NCI-H128 (cell line): ENCODE results near the gene PAK2.
"Not testable (repeated sequence)": the region's sequence is repeated elsewhere in the genome, so short reads cannot be mapped to it uniquely, and the experiment has no call there.

Experiments used
- DNase-seq: peaks from one replicate; lab custom pipeline; 2025; ENCODE audit not compliant: unreplicated experiment; lab: John Stamatoyannopoulos, UW

The PAK2 gene

GRCh38 chr3:196735751-196736150 is 3.9 kb upstream of the PAK2 start:
- no peak for DNase-seq

DNA sequence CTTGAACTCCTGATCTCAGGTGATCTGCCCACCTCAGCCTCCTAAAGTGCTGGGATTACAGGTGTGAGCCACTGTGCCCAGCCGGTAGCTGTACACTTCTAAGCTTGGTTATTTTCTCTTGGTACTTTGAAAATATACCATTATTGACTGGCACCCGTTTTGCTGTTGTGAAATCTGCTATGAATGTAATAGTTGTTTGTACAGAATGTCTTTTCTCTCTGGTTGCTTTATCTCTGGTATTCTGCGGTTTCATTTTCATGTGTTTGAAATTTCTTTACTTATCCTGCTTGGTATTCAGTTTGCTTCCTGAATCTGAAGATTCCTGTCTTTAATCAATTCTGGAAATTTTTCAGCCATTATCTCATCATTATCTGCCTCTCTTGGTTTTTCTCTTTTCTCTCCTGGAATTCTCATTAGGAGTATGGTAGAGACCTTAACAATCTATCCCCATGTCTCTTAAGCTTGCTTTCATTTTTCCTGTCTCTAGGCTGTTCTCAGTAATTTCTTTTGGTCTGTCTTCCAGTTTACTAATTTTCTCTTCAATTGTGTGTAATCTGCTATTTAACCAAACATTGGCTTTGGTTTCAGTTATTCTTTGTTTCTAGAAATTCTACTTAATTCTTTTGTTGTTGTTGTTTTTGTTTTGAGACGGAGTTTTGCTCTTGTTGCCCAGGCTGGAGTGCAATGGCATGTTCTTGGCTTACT is 2.8 kb upstream of the PAK2 start:
- DNase-seq, result no peak

DNA sequence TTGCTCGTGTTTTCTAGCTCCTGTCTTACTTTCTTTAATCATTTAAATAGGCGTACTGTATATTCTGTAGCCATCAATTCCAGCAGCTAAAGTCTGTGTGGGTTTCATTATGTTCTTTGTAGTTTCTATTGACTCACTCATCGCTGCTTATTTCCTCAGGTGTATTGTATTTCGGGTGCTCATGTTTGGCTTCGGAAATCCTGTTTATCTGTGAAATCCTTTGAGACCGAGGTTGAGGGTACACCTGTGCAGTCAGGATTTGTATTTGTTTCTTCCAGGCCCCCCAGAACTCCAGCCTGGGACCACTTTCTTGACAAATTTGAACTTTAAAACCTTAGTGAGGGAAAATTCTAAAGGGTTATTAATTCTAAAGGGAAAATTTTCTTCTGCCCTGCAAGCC is 2.0 kb upstream of the PAK2 start:
- no peak for DNase-seq

- no peak for DNase-seq
Observed at GRCh38 chr3:196740481-196741248, 1.0 kb downstream of the PAK2 start.

- DNase-seq, result no peak
Observed at GRCh38 chr3:196741249-196741889, 1.7 kb downstream of the PAK2 start.

DNA sequence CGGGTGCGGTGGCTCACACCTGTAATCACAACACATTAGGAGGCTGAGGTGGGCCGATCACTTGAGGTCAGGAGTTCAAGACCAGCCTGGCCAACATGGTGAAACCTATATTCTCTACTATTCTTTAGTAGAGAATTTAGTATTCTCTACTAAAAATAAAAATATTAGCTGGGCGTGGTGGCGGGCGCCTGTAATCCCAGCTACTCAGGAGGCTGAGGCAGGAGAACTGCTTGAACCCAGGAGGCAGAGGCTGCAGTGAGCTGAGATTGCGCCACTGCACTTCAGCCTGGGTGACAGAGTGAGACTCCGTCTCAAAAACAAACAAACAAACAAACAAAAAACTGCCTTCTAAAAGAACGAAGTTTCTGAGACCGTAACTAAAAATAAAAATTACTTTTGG is 3.9 kb downstream of the PAK2 start:
- not testable (repeated sequence) for DNase-seq

GRCh38 chr3:196749125-196749524 is 9.5 kb downstream of the PAK2 start:
- no peak for DNase-seq

- DNase-seq, result no peak
Observed at GRCh38 chr3:196753201-196753600, 13.5 kb downstream of the PAK2 start.

DNA sequence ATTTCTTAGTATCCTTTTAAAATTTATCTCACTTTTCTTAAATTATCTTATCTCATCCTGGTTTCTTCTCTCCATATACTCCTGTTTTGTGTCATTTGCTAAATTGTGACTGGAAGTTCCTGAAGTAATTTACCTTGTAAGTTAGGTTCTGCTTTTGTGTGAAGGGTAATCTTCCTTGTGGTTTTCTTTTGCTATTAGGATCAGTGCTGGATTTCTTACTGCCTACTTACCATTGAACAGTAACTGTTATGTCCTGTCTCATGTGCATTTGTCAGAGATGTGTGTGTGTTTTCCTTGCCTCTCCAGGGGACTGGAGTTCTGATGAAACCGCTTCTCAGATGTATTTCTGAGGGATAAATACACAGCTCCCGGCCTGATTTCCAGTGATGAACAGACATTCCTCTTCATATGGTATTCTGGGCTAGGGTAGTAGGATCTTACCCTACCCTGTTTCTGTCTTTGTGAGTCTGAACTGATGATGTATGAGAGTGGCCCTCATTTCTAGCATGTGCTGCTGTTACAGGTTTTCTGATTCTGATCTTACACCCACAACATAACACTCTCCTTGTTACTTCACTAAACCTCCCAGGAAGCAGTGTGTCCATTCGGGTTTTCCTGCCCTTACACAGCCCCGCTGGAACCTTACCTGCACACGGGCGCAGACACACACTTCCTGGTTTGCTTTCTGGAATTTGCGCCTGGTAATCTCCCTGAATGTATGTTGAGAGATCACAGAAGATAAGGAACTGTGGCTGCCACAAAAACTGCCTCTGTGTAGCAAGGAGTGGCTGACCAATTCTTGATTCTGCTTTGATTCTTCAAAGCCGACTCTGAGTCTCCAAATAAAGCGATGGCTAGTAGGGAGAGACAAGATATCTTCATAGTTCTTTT is 14.7 kb downstream of the PAK2 start:
- DNase-seq, result no peak

GRCh38 chr3:196756732-196757131 is 17.1 kb downstream of the PAK2 start:
- no peak for DNase-seq

DNA sequence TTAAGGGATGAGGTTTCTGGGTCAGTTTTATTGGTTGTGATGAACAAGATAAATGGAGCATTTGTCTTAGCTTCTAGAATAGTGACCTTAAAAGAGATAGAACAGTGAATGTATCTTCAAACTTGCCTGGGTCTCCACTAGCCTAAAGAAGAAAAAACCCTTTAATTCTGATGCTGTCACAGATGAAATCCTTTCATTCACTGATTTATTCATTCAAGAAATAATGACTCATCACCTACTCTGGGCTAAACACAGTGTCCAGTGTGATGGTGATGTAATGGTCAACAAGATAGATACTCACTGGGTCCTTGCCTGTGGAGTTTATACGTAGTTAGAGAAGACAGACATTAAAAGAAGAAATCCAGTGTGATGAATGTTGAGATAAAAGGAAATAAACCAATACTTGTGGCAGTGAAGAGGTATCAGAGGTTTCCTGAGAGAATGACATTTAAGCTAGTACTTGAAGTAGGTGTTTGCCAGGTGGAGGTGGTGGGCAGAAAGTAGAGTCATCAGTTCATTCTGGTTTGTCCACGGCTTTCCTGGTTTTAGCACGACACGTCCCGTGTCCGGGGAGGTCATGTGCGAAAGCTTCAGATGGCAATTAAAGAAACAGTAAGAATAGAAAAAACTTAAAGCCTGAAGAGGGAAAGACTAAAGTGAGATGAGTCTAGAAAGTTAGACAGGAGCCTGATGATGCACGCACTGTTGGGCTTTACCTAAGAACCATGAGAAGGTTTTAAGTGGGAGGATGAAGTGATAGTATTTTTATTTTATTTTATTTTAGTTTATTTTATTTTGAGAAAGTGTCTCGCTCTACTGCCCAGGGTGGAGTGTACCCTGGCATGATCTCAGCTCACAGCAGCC is 18.5 kb downstream of the PAK2 start:
- no peak for DNase-seq

DNA sequence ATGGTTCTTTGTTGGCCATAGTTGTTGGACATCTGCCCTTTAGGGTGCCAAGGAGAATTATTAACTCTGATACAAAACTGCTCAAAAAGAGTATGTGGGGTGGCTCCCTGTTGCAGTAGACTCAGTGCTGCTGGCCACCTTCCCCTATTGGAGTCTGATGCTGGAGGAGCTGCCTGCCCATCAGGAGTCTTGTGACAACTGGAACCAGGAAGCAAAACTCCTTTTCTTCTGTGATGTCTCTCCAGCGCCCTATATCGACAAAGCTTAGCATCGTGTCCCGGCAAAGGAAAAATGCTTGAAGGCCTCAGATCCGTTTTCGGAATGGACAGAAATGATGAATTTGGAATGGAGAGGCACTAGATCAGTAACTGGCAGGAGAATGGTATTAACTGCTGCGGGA is 23.5 kb downstream of the PAK2 start:
- DNase-seq, result no peak

DNA sequence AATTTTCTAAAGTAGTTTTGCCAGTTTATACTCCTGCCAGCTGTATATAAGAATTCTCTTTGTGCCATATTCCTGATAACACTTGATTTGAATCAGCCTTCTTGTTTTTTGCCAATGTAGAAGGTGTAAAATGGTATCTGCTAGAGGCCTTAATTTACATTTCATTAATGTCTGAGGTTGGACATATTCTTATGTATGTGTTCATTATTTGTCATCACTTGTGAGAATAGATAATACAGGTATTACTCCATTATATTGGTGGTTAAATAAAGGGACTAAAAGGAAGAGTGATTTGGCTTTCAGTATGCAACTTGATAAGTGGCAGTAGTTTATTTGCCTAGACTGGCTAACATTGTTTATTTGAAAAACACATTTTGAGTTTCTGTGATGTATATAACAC is 25.8 kb downstream of the PAK2 start:
- no peak for DNase-seq

GRCh38 chr3:196771067-196771466 is 31.4 kb downstream of the PAK2 start:
- DNase-seq, result no peak

- DNase-seq, result no peak
Observed at GRCh38 chr3:196772102-196772501, 32.4 kb downstream of the PAK2 start.

- no peak for DNase-seq
Observed at GRCh38 chr3:196772897-196773296, 33.2 kb downstream of the PAK2 start.

- DNase-seq, result no peak
Observed at GRCh38 chr3:196774191-196774820, 34.6 kb downstream of the PAK2 start.

DNA sequence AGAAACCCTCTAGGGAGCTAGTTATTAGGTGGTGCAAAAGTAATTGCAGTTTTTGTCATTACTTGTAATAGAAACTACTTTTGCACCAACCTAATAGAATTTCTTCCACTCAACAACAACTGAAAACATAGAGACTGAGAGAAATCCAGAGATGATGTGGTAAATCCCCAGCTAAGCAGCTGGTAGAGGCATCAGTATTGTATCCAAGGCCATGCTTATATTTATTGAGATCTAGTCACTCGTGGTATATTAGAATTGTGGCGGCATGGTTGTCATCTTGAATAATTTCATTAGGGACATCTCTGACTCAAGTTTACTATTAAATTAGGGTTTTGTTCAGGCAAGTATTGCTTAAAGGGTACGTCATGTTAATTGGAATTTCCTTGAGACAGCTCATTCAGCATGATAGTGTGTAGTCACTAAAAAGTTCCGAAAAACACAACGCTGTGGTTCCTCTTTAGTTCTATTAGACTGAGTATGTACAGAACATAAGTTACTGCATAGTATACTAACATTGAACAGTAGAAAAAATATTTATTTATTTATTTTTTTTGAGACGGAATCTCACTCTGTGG is 35.3 kb downstream of the PAK2 start:
- DNase-seq, result no peak

GRCh38 chr3:196775938-196776337 is 36.3 kb downstream of the PAK2 start:
- no peak for DNase-seq
